ENCODE results near the gene TRPM3. TPM values are rescaled to one million over a fixed set of nuclear protein-coding genes. Genes with fewer than 3 reads are reported as not detected.

TRPM3 gene
- total and polyA plus RNA-seq, 12 donors: 0.27 to 5.3 (median 1.8) TPM

DNA sequence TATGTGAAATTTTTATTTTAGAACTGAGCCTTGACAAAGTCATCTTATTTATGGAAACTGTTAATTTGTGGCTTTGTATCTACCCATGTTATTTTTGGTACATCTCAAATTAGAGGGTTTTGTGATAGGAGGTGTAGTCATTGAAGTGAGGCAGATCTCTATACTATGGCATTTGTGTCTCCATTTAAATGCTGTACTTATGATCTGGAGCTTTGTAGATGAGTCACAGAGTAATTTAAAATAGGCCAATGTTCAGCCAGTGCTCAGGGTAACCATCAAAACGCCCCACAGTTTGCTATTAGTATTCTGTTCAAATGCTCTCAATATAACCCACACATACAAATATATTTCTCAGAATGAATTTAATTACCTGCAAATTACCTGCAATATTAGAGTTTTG is 355.5 kb downstream of the TRPM3 start:
- no peak overlapping the region for H3K4me3 ChIP-seq
- no peaks in the 10 kb centered on the region for H3K36me3 ChIP-seq (replicated peaks in 1 of 2)
- intact Hi-C loops (cut with DNase I): no loop called here
- no peak overlapping the region for H3K27ac ChIP-seq
- no peaks in the 10 kb centered on the region for H3K27me3 ChIP-seq
- H3K9me3 ChIP-seq (replicated peaks in 1 of 3): no peaks in the 10 kb centered on the region
- no peaks in the 10 kb centered on the region for H3K4me1 ChIP-seq (replicated peaks in 1 of 2)
- 72 to 83% (median 78%) methylated on average over 1 of the region's 1 CpG for WGBS, 4 donors
- no peak for TF ChIP-seq POLR2A (IDR thresholded peaks at IDR 0.05)
- TF ChIP-seq, protein P1, sequence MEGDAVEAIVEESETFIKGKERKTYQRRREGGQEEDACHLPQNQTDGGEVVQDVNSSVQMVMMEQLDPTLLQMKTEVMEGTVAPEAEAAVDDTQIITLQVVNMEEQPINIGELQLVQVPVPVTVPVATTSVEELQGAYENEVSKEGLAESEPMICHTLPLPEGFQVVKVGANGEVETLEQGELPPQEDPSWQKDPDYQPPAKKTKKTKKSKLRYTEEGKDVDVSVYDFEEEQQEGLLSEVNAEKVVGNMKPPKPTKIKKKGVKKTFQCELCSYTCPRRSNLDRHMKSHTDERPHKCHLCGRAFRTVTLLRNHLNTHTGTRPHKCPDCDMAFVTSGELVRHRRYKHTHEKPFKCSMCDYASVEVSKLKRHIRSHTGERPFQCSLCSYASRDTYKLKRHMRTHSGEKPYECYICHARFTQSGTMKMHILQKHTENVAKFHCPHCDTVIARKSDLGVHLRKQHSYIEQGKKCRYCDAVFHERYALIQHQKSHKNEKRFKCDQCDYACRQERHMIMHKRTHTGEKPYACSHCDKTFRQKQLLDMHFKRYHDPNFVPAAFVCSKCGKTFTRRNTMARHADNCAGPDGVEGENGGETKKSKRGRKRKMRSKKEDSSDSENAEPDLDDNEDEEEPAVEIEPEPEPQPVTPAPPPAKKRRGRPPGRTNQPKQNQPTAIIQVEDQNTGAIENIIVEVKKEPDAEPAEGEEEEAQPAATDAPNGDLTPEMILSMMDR (IDR thresholded peaks at IDR 0.05): no peak
- no peak for DNase-seq

DNA sequence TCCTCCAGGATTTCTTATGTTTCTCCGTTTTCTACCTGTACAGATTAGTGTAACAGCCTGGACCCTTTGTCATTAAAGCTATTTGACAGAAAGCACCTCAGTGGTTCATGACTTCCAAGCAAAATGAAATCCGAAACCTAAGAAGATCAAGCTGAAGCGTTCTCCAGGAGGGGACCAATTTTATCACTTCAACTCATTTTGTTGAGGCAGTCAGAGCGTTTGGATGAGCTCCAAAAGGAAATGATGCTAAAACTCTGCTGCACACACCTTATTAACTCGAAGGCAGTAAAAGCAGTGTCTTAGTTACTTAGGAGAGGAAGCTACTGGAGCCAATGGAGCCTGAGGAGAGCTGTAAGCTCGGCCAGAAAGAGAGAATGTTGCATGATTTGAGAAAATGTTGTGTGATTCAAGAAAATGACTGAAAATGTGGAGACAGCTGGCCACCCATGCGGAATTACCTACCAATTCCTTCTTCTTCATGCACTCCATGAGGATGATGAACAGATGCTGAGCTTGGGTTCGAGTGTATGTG is 360.2 kb downstream of the TRPM3 start:
- intact Hi-C loops (cut with DNase I): no loop called here
- TF ChIP-seq POLR2A (IDR thresholded peaks at IDR 0.05): no peak
- TF ChIP-seq, protein P1 (IDR thresholded peaks at IDR 0.05): no peak
- DNase-seq: no peak
- H3K9me3 ChIP-seq (replicated peaks in 1 of 3): no peaks in the 10 kb centered on the region
- H3K36me3 ChIP-seq (replicated peaks in 1 of 2): no peaks in the 10 kb centered on the region
- H3K4me1 ChIP-seq (replicated peaks in 1 of 2): no peaks in the 10 kb centered on the region
- no peak overlapping the region for H3K27ac ChIP-seq
- no peak overlapping the region for H3K4me3 ChIP-seq
- H3K27me3 ChIP-seq: no peaks in the 10 kb centered on the region
- 62 to 71% (median 67%) methylated on average over 8 of the region's 8 CpGs for WGBS, 4 donors

DNA sequence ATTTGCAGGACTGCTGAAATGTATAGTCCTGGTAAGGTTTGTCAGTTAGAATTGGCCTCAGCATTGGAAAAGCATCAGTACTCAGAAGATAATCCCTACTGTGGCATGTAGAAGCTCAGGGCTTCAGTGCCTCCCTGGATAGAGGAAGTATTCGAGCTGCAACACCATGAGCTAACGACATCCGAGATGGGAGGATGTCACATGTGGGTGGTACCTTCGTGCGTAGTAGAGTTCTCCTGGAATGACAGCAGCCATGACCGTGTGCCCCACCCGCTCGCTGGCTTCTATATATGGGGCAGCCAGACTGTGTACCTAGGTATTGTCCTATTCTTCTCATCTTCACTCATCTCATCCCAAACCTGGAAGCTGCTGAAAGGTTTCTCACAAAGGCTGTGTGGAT is 361.2 kb downstream of the TRPM3 start:
- Histone ChIP-seq H3K36me3 (replicated peaks in 1 of 2) (no peaks in the 10 kb centered on the region), H3K4me3 (no peak overlapping the region), H3K9me3 (replicated peaks in 1 of 3) (no peaks in the 10 kb centered on the region), H3K4me1 (replicated peaks in 1 of 2) (no peaks in the 10 kb centered on the region), H3K27me3 (no peaks in the 10 kb centered on the region), H3K27ac (no peak overlapping the region)
- no peak for TF ChIP-seq POLR2A (IDR thresholded peaks at IDR 0.05)
- TF ChIP-seq, protein P1 (IDR thresholded peaks at IDR 0.05): no peak
- no peak for DNase-seq
- WGBS, 4 donors: 81 to 93% (median 89%) methylated on average over 4 to 8 of the region's 8 CpGs
- intact Hi-C loops (cut with DNase I): no loop called here

DNA sequence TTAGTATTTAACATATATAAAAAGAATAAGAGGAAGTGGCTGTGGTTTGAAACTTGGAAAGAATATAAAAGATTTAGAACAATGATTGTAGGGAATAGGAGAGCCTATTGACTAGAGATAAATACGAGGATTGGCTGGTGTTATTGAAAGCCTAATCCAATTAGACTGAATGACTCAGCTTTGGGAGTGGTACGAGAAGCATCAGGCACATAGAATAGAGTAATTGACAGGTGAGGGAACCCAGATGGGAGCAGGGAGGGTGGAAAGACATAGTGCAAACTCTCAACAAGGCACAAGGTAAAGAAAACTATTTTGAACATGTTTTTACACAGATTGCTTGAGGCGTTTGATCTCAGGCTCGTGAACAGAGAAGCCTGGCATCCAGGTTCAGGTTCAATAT is 368.1 kb downstream of the TRPM3 start:
- Histone ChIP-seq H3K27ac (no peak overlapping the region), H3K9me3 (replicated peaks in 1 of 3) (no peaks in the 10 kb centered on the region), H3K4me3 (no peak overlapping the region), H3K27me3 (no peaks in the 10 kb centered on the region), H3K4me1 (replicated peaks in 1 of 2) (no peaks in the 10 kb centered on the region), H3K36me3 (replicated peaks in 1 of 2) (no peaks in the 10 kb centered on the region)
- TF ChIP-seq POLR2A (IDR thresholded peaks at IDR 0.05): no peak
- TF ChIP-seq, protein P1 (IDR thresholded peaks at IDR 0.05): no peak
- intact Hi-C loops (cut with DNase I): no loop called here
- 72 to 81% (median 77%) methylated on average over 4 of the region's 4 CpGs for WGBS, 4 donors
- no peak for DNase-seq

Measured in adrenal gland (tissue), 12 donors.